HG03460 (cell line): ENCODE measurements around the gene SBF1.
A peak's percentile ranks its signal among the peaks of the same experiment; 100 is the strongest.
"Not testable (repeated sequence)": the region's sequence is repeated elsewhere in the genome, so short reads cannot be mapped to it uniquely, and the experiment has no call there.

Source experiments
- ATAC-seq: cut with Tn5 transposase; IDR thresholded peaks from one replicate; pipeline ENCODE4 v1.9.1; 2021; ENCODE audit not compliant: unreplicated experiment

SBF1 gene, protein sequence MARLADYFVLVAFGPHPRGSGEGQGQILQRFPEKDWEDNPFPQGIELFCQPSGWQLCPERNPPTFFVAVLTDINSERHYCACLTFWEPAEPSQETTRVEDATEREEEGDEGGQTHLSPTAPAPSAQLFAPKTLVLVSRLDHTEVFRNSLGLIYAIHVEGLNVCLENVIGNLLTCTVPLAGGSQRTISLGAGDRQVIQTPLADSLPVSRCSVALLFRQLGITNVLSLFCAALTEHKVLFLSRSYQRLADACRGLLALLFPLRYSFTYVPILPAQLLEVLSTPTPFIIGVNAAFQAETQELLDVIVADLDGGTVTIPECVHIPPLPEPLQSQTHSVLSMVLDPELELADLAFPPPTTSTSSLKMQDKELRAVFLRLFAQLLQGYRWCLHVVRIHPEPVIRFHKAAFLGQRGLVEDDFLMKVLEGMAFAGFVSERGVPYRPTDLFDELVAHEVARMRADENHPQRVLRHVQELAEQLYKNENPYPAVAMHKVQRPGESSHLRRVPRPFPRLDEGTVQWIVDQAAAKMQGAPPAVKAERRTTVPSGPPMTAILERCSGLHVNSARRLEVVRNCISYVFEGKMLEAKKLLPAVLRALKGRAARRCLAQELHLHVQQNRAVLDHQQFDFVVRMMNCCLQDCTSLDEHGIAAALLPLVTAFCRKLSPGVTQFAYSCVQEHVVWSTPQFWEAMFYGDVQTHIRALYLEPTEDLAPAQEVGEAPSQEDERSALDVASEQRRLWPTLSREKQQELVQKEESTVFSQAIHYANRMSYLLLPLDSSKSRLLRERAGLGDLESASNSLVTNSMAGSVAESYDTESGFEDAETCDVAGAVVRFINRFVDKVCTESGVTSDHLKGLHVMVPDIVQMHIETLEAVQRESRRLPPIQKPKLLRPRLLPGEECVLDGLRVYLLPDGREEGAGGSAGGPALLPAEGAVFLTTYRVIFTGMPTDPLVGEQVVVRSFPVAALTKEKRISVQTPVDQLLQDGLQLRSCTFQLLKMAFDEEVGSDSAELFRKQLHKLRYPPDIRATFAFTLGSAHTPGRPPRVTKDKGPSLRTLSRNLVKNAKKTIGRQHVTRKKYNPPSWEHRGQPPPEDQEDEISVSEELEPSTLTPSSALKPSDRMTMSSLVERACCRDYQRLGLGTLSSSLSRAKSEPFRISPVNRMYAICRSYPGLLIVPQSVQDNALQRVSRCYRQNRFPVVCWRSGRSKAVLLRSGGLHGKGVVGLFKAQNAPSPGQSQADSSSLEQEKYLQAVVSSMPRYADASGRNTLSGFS (N-terminal part only)

GRCh38 chr22:50474710-50475651 is at the start of gene SBF1:
Gene SBF1, minus strand, starts transcription at chr22:50475035. Its CDS starts 195 bp downstream, at chr22:50474840.
- ATAC-seq, result peak; percentile 62

- no peak for ATAC-seq
Measured at GRCh38 chr22:50523806-50524675, 49.2 kb upstream of the SBF1 start.

DNA sequence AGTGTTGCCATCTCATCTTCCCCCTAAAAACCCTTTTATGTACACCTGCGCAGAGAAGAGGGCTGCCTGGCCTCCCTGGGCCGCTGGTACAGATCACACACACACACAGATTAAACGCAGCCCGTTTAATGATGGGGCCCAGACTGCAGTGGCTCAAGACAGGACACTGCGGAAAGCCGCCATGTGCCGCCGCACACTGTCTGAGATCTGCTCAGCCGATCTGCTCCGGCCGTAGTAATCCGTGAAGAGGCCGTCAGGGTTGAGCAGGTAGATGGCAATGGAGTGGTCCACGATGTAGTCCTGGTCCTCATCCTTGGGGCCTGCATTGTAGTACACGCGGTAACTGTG is 48.6 kb upstream of the SBF1 start:
- ATAC-seq, result no peak

- no peak for ATAC-seq
Measured at GRCh38 chr22:50522806-50523438, 48.1 kb upstream of the SBF1 start.

- no peak for ATAC-seq
Measured at GRCh38 chr22:50522208-50522805, 47.5 kb upstream of the SBF1 start.

DNA sequence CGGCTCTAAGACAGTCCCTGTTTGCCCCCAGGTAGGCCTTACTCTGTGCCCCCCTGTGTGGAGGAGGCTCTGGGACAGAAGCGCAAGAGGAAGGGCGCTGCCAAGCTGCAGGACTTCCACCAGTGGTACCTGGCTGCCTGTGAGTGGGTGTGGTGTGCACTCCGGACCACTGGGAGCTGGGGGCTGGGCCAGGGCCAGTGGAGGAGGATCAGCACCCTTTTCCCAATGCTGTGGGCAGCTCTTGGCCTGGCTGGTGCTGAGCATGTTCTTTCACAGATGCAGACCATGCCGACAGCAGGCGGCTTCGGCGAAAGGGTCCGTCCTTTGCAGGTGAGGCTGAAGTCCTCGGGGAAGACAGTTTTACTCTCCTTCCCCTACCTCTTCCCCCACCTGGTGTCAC is 46.9 kb upstream of the SBF1 start:
- no peak for ATAC-seq

GRCh38 chr22:50520826-50521453 is 46.1 kb upstream of the SBF1 start:
- no peak for ATAC-seq

- ATAC-seq, result not testable (repeated sequence)
Measured at GRCh38 chr22:50520184-50520583, 45.3 kb upstream of the SBF1 start.

GRCh38 chr22:50519151-50519550 is 44.3 kb upstream of the SBF1 start:
- ATAC-seq, result no peak

DNA sequence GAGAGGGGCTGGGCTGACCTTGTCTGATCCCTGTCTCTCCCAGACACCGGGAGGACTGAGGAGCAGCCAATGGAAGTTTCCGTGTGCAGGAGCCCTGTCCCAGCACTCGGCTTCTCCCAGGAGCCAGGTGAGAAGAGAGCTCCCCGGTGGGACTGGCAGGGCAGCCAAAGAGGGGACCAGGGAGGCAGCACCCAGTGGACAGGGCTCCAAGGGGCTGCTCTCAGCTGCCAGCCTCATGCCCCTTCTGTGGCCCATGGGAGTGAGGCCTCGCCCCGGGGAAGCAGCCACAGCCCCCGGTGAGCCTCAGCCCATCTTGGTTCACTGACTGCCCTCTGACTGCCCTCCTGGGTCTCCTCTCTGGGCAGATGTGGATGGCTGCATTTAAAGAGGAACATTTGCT is 43.8 kb upstream of the SBF1 start:
- no peak for ATAC-seq

DNA sequence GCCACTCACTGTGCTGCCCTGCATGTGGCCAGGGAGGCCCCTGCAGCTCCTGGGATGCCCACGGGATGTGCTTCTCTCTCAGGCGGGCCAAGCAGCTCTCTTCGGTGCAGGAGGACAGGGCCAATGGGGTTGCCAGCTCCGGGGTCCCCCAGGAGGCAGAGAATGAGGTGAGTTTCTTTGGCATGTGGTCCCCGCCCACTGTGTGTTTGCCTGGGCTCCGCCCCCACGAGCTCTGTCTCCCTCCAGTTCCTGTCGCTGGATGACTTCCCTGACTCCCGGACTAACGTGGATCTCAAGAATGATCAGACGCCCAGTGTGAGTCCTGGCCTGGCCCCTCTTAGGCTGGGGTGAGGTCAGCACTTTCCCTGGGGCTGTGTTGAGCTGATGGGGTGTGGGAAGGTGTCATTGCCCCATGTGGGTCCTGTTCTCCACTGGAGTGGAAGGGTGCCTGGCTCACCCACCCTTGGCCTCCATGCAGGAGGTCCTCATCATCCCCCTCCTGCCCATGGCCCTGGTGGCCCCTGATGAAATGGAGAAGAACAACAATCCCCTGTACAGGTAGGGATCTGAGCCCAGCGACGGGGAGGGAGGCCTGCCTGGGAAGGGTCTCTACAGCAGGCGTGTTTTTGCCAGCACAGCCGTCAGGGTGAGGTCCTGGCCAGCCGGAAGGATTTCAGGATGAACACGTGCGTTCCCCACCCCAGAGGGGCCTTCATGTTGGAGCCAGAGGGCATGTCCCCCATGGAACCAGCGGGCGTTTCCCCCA is 42.8 kb upstream of the SBF1 start:
- ATAC-seq, result no peak

- no peak for ATAC-seq
Measured at GRCh38 chr22:50516891-50517290, 42.1 kb upstream of the SBF1 start.

DNA sequence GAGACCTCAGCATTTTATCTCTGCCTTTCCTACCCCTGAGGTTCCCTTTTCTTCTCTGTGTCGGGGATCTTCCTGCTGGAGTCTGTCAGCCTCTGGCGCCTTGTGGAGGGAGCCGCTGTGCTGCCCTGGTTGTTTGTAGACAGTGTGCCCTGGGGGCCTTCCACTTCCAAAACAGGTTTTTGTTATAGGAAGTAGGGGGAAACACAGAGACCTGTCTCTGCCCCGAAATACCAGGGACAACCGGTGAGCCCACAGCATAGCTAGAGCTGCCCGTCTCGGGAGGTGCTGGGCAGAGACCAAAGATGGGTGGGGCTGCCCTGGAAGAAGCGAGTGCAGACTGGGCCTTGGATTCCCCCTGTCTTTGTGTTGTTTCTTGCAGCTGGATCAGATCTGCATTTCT is 41.2 kb upstream of the SBF1 start:
- ATAC-seq, result no peak

GRCh38 chr22:50513175-50513574 is 38.3 kb upstream of the SBF1 start:
- no peak for ATAC-seq

GRCh38 chr22:50508897-50509296 is 34.1 kb upstream of the SBF1 start:
- ATAC-seq, result no peak

DNA sequence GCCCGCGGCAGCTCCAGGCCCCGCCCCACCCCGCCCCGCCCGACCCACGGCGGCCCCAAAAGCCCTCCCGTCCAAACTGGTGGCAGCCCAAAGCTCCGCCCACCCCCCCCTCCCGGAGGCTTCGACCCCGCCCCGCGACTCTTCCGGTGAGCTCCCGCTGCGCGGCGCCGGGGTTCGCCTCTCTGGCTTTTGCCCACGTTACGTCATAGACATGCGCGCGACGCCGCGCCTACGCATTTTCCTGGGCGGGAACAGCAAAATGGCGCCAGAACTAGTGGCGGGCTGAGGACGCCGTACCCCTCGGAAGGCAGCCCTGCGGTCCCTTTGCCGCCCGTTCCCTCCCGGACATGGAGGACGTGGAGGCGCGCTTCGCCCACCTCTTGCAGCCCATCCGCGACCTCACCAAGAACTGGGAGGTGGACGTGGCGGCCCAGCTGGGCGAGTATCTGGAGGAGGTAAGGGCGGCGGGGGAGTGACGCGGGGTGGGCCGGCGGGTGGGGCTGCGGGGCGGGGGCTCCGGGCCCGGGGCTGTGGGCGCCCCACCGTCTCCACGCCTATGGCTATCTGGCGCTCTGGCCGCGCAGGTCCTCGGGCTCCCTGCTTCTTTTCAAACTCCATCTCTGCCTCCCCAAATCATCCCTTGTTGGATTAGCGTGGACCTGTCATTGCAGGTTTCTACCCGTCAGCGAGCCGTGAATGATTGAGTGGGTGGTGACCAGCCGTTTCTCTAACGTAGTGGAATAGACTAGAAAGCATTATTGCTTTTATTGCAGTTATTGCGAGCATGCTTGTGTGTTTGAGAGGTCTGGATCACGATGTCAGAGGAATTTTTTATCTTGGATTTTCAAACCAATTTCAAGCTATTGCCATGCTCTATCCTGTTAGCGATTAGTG is 33.4 kb upstream of the SBF1 start, which contains the start of gene NCAPH2:
Gene NCAPH2 (plus strand): TSS at position 234 of the 894 bp plus-strand sequence. CDS start 114 bp downstream, at position 348.
- peak; percentile 66 for ATAC-seq
